ENCODE measurements around the gene PPFIA2.

GRCh38 chr12:81209012-81209411 is 550.1 kb downstream of the PPFIA2 start:
- no peak for TF ChIP-seq GATA2 (IDR thresholded peaks at IDR 0.05; ENCODE audit: low read depth, low read length)
- no peak for TF ChIP-seq GATA3 (IDR thresholded peaks at IDR 0.05; ENCODE audit: low read depth, low read length)
